HEK293 (cell line): ENCODE data around the gene FAH.

Experiments used
- CTCF ChIA-PET: fragments of 350-600 bp; formaldehyde crosslinking; extraction: SDS; loops from one replicate; lab custom pipeline; 2021; ENCODE audit warnings: antibody characterized with exemption; lab: Yijun Ruan, JAX
- POLR2A ChIA-PET: fragments of 300-600 bp; formaldehyde crosslinking; extraction: SDS; loops from one replicate; lab custom pipeline; 2020; ENCODE audit warnings: antibody characterized with exemption, inconsistent platforms; lab: Yijun Ruan, JAX
- H3K27ac ChIP-seq: fragments of 200-500 bp; sonication (Bioruptor generic); 2 replicates; pipeline ENCODE4 v1.5.1; 2014; ENCODE audit warnings: low read depth, low read length, control low read depth, inconsistent platforms; ENCODE audit errors: extremely low read depth
- H3K36me3 ChIP-seq, 2 experiments: fragments of 200-500 bp in 1 of 2; sonication (Bioruptor generic) in 1 of 2; 1 replicate in 1 of 2; 2 replicates in 1 of 2; pipeline ENCODE4 v1.5.1; 2014 to 2017; ENCODE audit warnings: inconsistent platforms in 2 of 2, low read length in 2 of 2; ENCODE audit not compliant: control insufficient read depth in 2 of 2, insufficient read depth in 1 of 2
- H3K4me1 ChIP-seq: fragments of 200-500 bp; sonication (Bioruptor generic); 2 replicates; pipeline ENCODE4 v1.5.1; 2014; ENCODE audit warnings: mild to moderate bottlenecking, low read length, inconsistent platforms; ENCODE audit not compliant: control insufficient read depth, insufficient read depth
- H3K4me3 ChIP-seq: 2 replicates; pipeline ENCODE4 v1.5.1; 2011; ENCODE audit warnings: low read depth, mild to moderate bottlenecking, control low read depth, low read length, moderate library complexity
- H3K9me3 ChIP-seq: fragments of 200-500 bp; sonication (Bioruptor generic); 2 replicates; pipeline ENCODE4 v1.5.1; 2014; ENCODE audit warnings: low read depth, low read length, inconsistent platforms; ENCODE audit not compliant: control insufficient read depth, insufficient read depth
- AEBP2 ChIP-seq: fragments of 450-650 bp; formaldehyde crosslinking; IDR thresholded peaks from 2 replicates; pipeline ENCODE4 v1.5.1; 2016; ENCODE audit warnings: missing biosample characterization, missing genetic modification characterization, borderline replicate concordance
- BCL11A ChIP-seq: fragments of 450-650 bp; formaldehyde crosslinking; IDR thresholded peaks from 2 replicates; pipeline ENCODE4 v1.5.1; 2016; ENCODE audit warnings: low read depth, missing biosample characterization, missing genetic modification characterization
- HIC1 ChIP-seq: fragments of 450-650 bp; formaldehyde crosslinking; IDR thresholded peaks from 2 replicates; pipeline ENCODE4 v1.5.1; 2016; ENCODE audit warnings: missing biosample characterization, missing genetic modification characterization
- KLF1 ChIP-seq: fragments of 450-650 bp; formaldehyde crosslinking; IDR thresholded peaks from 2 replicates; pipeline ENCODE4 v1.5.1; 2016; ENCODE audit warnings: missing biosample characterization, missing genetic modification characterization
- MZF1 ChIP-seq: fragments of 450-650 bp; formaldehyde crosslinking; IDR thresholded peaks from 2 replicates; pipeline ENCODE4 v1.5.1; 2017; ENCODE audit warnings: missing biosample characterization, missing genetic modification characterization, borderline replicate concordance
- PBX3 ChIP-seq: sonication (generic); formaldehyde crosslinking; IDR thresholded peaks from 2 replicates; pipeline ENCODE4 v1.8.1; 2022; ENCODE audit warnings: mild to moderate bottlenecking, moderate library complexity, missing genetic modification reagents
- ZBTB26 ChIP-seq: fragments of 450-650 bp; formaldehyde crosslinking; optimal IDR thresholded peaks from 2 replicates; pipeline ENCODE3; 2016; ENCODE audit warnings: missing biosample characterization, mild to moderate bottlenecking, missing genetic modification characterization
- ZBTB48 ChIP-seq: fragments of 450-650 bp; formaldehyde crosslinking; IDR thresholded peaks from 2 replicates; pipeline ENCODE4 v1.5.1; 2016; ENCODE audit warnings: missing biosample characterization, missing genetic modification characterization
- ZEB2 ChIP-seq: fragments of 450-650 bp; formaldehyde crosslinking; IDR thresholded peaks from 2 replicates; pipeline ENCODE4 v1.5.1; 2016; ENCODE audit warnings: missing biosample characterization, missing genetic modification characterization
- ZNF121 ChIP-seq: fragments of 450-650 bp; formaldehyde crosslinking; IDR thresholded peaks from 2 replicates; pipeline ENCODE4 v1.5.1; 2016; ENCODE audit warnings: missing biosample characterization, missing genetic modification characterization
- ZNF132 ChIP-seq: fragments of 450-650 bp; formaldehyde crosslinking; IDR thresholded peaks from 2 replicates; pipeline ENCODE4 v1.5.1; 2017; ENCODE audit warnings: missing biosample characterization, missing genetic modification characterization, borderline replicate concordance
- ZNF133 ChIP-seq: fragments of 450-650 bp; formaldehyde crosslinking; IDR thresholded peaks from 2 replicates; pipeline ENCODE4 v1.5.1; 2016; ENCODE audit warnings: missing biosample characterization, missing genetic modification characterization
- ZNF184 ChIP-seq: fragments of 450-650 bp; IDR thresholded peaks from 2 replicates; pipeline ENCODE4 v1.5.1; 2018; ENCODE audit warnings: missing biosample characterization, mild to moderate bottlenecking, missing genetic modification characterization
- ZNF2 ChIP-seq: fragments of 450-650 bp; formaldehyde crosslinking; IDR thresholded peaks from 2 replicates; pipeline ENCODE4 v1.5.1; 2016; ENCODE audit warnings: missing biosample characterization, missing genetic modification characterization
- ZNF214 ChIP-seq: fragments of 450-650 bp; formaldehyde crosslinking; IDR thresholded peaks from 2 replicates; pipeline ENCODE4 v1.5.1; 2017; ENCODE audit warnings: missing biosample characterization, mild to moderate bottlenecking, missing genetic modification characterization, borderline replicate concordance
- ZNF248 ChIP-seq: fragments of 450-650 bp; formaldehyde crosslinking; IDR thresholded peaks from 2 replicates; pipeline ENCODE4 v1.5.1; 2017; ENCODE audit warnings: missing biosample characterization, missing genetic modification characterization
- ZNF350 ChIP-seq: fragments of 450-650 bp; formaldehyde crosslinking; IDR thresholded peaks from 2 replicates; pipeline ENCODE4 v1.5.0; 2017; ENCODE audit warnings: missing biosample characterization, mild to moderate bottlenecking, missing genetic modification characterization
- ZNF426 ChIP-seq: fragments of 450-650 bp; formaldehyde crosslinking; IDR thresholded peaks from 2 replicates; pipeline ENCODE4 v1.5.1; 2017; ENCODE audit warnings: missing biosample characterization, missing genetic modification characterization, mild to moderate bottlenecking, inconsistent platforms, moderate library complexity
- ZNF433 ChIP-seq: fragments of 450-650 bp; formaldehyde crosslinking; IDR thresholded peaks from 2 replicates; pipeline ENCODE4 v1.5.1; 2016; ENCODE audit warnings: missing biosample characterization, missing genetic modification characterization, low read depth
- ZNF529 ChIP-seq: fragments of 450-650 bp; formaldehyde crosslinking; IDR thresholded peaks from 2 replicates; pipeline ENCODE4 v1.5.1; 2017; ENCODE audit warnings: missing genetic modification characterization, missing biosample characterization; ENCODE audit not compliant: insufficient replicate concordance
- ZNF560 ChIP-seq: fragments of 450-650 bp; formaldehyde crosslinking; IDR thresholded peaks from 2 replicates; pipeline ENCODE4 v1.5.1; 2017; ENCODE audit warnings: missing biosample characterization, missing genetic modification characterization, borderline replicate concordance
- ZNF777 ChIP-seq: fragments of 450-650 bp; formaldehyde crosslinking; IDR thresholded peaks from 2 replicates; pipeline ENCODE4 v1.5.1; 2017; ENCODE audit warnings: missing biosample characterization, missing genetic modification characterization, borderline replicate concordance
- ZNF785 ChIP-seq: fragments of 450-650 bp; formaldehyde crosslinking; IDR thresholded peaks from 2 replicates; pipeline ENCODE4 v1.5.1; 2016; ENCODE audit warnings: missing biosample characterization, missing genetic modification characterization
- ZNF791 ChIP-seq: fragments of 450-650 bp; formaldehyde crosslinking; IDR thresholded peaks from 2 replicates; pipeline ENCODE4 v1.5.1; 2016; ENCODE audit warnings: missing biosample characterization, missing genetic modification characterization

FAH gene

GRCh38 chr15:80163217-80163616 is 10.4 kb downstream of the FAH start (continued):
- no peak for TF ChIP-seq AEBP2
- TF ChIP-seq ZNF560: no peak
- TF ChIP-seq ZEB2: no peak
- no peak for TF ChIP-seq ZNF529 (tag by site-specific recombination)
- TF ChIP-seq ZBTB26: no peak
- TF ChIP-seq MZF1 (tag by site-specific recombination): no peak
- TF ChIP-seq BCL11A (tag by site-specific recombination): no peak
- TF ChIP-seq ZNF426 (tag by site-specific recombination): no peak
- no peak for TF ChIP-seq ZNF2

GRCh38 chr15:80163897-80164296 is 11.1 kb downstream of the FAH start:
- ChIA-PET CTCF (interaction anchor here (1.2 kb wide), 1 partner anchor 8 kb away, joined by 3 read pairs; no protein-coding TSS in a partner anchor), POLR2A (no interaction called here)
- H3K9me3 ChIP-seq: no peaks in the 10 kb centered on the region
- H3K4me3 ChIP-seq: no peak overlapping the region
- H3K4me1 ChIP-seq: no peaks in the 10 kb centered on the region
- TF ChIP-seq ZNF132 (tag by site-specific recombination) (no peak), ZNF777 (tag by site-specific recombination) (no peak), KLF1 (no peak), HIC1 (tag by site-specific recombination) (no peak), ZNF214 (no peak), ZNF133 (tag by site-specific recombination) (no peak), ZNF121 (tag by site-specific recombination) (no peak), ZNF791 (tag by site-specific recombination) (no peak), ZNF433 (tag by site-specific recombination) (no peak)
- H3K36me3 ChIP-seq: peaks cover 6 to 56% of the 10 kb centered on the region in 2 experiments; a peak in 2 of 3 replicates
- H3K27ac ChIP-seq: no peak overlapping the region

GRCh38 chr15:80167936-80168335 is 15.1 kb downstream of the FAH start:
- POLR2A ChIA-PET: interaction anchor here (0.6 to 0.9 kb wide), 3 partner anchors 107 to 244 kb away, joined by 3 to 4 read pairs (median 4); no protein-coding TSS in a partner anchor
- H3K9me3 ChIP-seq: no peaks in the 10 kb centered on the region

More at GRCh38 chr15:80167936-80168335, 15.1 kb downstream of the FAH start:
- CTCF ChIA-PET: interaction anchor here (0.9 kb wide), 1 partner anchor 16 kb away, joined by 3 read pairs; no protein-coding TSS in a partner anchor
- no peak overlapping the region for H3K4me3 ChIP-seq
- TF ChIP-seq PBX3 (no peak), ZBTB48 (tag by site-specific recombination) (no peak), ZNF785 (tag by site-specific recombination) (no peak), ZNF184 (tag by site-specific recombination) (no peak), ZNF350 (tag by site-specific recombination) (no peak), ZNF248 (tag by site-specific recombination) (no peak)
- no peaks in the 10 kb centered on the region for H3K4me1 ChIP-seq
- H3K36me3 ChIP-seq: peaks cover 0 to 32% of the 10 kb centered on the region in 2 experiments; a peak in 2 of 3 replicates
- H3K27ac ChIP-seq: no peak overlapping the region
